Measurements from ENCODE around the gene AAK1.
"Not testable (repeated sequence)": the region's sequence is repeated elsewhere in the genome, so short reads cannot be mapped to it uniquely, and the experiment has no call there.

Gene AAK1

DNA sequence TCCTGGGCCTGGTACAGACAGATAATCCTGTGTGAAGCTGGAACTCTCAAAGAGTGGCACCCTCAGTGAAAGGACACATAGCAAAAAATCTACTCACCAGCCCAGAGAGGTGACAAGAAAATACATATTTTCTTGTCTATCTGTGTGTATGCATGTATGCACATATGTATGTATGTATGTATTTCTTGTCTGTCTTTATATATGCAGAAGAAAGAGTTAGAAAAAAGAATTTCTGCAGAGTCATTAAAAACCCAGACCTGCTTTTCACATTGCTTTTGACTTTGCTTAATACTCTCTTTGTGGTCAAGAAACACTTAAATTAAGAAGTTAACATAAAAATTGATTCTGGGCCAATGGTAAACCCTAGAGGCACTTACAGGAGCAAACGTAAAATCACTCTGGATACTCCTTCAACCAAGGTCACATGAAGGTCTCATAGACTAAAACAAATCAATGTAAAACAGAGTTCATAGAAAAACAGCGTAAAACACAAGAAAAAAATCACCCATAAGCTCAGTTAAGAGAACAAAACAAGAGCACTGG, 16.5 kb upstream of the AAK1 start:
- DNase-seq (ENCODE audit: low read depth in 2 of 2) = no peak

DNA sequence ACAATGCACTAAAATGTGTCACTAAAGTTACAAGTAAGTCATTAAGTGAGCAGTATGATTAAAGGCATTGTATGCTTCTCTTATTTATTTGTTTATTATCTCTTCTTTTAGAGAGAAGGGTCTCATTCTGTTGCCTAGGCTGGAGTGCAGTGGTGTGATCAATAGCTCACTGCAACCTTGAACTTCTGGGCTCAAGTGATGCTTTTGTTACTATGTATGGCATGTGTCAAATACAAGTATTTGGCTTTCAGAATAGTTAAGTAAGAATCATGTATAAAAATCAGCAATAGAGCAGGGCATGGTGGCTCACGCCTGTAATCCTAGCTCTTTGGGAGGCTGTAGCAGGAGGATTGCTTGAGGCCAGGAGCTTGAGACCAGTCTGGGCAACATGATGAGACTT, 15.8 kb upstream of the AAK1 start:
- no peak for DNase-seq (ENCODE audit: low read depth in 2 of 2)

DNA sequence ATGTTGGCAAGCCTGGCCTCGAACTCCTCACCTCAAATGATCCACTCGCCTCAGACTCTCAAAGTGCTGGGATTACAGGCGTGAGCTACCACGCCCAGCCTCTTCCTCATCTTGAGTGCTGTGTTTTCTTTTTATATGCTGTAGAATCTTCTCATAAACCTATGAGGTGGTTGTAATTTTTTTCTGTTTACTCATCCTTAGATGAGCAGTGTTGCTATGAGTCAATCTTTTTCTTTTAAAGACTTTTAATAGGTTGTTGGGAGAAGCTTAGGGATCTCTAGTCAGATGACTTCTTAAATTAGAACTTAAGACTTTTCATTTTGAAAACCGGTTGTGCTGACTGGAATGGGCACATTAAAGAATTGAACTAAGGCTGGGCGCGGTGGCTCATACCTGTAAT, 8.7 kb upstream of the AAK1 start:
- DNase-seq (ENCODE audit: low read depth in 2 of 2) = no peak

DNA sequence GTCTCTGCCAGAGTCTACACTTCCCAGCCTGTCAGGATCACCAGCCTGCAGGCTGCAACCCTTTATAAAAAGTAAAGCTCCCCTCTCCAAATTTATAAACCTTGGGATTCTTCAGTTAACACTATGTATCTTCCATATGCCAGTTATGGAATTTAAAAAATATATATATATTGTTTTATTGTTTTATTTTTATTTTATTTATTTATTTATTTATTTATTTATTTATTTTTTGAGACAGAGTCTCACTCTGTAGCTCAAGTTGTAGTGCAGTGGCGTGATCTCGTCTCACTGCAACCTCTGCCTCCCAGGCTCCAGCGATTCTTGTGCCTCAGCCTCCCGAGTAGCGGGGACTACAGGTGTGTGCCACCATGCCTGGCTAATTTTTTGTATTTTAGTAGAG, 3.7 kb upstream of the AAK1 start:
- not testable (repeated sequence) for DNase-seq (ENCODE audit: low read depth in 2 of 2)

DNA sequence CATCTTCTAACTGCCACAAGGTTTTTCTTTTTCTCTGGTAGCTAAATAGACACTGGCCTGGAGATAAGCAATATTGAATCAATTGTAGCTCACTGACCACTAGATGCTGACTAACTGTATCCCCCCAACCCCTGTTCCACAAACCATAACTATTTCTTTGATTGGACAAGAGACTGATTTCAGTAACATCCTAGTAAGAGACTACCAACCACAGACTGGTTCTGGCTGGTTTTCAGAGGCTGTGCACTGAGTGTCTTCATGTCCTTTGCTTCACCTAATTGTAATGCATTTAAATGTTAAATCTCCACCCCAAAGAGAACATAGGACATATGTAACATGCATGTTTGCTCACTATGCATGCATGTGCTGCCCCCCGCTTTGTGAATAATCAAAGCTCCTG, 3.2 kb upstream of the AAK1 start:
- no peak for DNase-seq (ENCODE audit: low read depth in 2 of 2)

DNA sequence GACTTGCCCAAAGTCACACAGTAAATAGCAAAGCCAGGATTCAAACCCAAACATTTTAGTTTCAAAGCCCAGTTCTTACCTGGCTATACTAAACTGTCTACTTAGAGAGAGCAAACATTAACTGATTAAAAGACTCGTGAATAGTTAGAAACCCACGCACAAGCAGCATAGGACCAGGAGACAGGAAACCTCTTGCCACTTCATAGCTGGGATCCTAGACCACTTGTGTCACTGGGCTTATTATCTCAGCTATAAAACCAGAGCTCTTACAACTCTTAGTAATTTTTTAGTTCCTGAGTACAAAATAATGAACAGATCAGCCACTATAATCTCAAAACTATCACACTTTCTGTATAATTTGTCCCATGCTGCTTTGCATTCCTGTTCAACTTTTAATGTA, 2.4 kb upstream of the AAK1 start:
- DNase-seq (ENCODE audit: low read depth in 2 of 2) = no peak

DNA sequence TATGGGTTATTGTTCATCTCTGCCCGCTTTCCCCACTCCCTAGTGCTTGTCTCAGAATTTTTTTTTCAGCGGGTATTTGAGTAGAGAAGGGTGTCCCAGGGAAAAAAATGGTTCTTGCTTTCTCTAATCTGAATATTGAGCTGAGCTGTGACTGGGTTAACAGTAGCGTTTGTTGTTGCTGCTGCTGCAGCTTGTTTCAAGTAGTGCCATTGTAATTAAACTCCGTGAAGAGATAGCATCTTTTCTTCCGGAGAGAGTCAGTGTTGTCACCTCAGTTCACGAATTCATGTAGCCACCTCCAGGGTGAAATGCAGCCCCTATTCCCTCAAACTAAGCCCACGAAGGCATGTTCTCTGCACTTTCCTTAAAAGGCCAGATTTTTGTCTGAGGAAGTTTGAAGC, 1.5 kb upstream of the AAK1 start:
- no peak for DNase-seq (ENCODE audit: low read depth in 2 of 2)

DNA sequence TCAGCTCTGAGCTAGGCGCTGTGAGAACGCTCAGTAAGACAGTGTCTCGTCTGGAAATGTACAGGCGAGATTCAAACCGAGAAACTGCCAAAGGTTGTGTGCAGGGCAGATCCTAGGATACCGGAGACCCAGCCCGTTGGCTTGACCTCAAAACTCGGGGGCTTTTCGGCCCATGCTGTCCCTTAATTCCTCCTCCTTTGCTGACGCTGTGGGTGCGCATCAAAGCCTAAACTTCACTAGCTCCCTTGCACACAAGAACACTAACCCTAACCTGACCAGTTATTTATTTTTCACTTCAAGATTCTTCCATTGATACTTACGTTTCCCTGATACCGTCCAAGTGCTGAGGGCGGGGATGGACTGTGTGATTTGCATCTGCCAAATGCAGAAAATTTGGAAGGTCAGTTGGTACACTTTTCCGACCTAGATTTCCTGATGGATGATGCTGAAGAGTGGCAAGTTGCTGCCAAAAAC, 1.0 kb upstream of the AAK1 start:
- DNase-seq (ENCODE audit: low read depth in 2 of 2) = no peak

DNA sequence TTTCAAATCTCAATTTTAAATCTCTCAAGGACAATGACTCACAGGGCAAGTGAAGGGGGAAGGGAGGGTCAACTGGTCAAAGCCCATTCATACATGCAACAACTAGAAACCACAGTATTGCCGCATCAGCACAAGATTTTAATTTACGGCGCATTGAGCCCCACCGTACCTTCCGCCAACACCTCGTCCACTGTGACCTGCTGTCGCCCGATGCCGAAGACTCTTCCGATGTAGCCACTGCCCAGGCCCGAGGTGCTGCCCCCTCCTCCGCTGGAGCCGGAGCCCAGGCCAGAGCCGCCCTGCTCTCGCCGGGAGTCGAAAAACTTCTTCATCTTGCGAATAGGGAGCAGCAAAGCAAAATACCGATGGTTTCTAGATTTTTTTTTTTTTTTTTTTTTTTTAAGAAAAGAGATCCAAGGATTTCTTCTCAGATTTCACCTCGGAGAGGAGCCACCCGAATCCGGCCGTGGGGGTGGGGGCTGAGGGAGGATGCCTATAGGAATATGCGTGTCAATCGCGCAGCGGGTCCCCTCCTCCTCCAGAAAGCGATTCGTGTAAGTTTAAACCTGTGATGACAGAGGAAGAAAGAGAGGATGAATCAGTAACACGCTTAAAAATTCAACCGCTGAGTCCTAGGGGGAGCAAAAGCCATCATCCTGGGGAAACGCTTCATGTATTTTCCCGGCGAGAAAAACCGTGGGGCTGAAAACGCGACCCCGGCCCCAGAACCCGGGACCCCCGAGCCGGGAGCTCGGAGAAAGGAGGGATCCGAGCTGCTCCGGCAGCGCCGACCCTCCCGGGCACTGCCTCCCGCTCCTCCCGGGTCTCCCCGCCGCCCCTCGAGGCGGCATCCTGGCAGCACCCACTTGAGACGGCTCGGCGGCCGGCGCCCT, 584 bp downstream of the AAK1 start:
- DNase-seq (ENCODE audit: low read depth in 2 of 2) = no peak

DNA sequence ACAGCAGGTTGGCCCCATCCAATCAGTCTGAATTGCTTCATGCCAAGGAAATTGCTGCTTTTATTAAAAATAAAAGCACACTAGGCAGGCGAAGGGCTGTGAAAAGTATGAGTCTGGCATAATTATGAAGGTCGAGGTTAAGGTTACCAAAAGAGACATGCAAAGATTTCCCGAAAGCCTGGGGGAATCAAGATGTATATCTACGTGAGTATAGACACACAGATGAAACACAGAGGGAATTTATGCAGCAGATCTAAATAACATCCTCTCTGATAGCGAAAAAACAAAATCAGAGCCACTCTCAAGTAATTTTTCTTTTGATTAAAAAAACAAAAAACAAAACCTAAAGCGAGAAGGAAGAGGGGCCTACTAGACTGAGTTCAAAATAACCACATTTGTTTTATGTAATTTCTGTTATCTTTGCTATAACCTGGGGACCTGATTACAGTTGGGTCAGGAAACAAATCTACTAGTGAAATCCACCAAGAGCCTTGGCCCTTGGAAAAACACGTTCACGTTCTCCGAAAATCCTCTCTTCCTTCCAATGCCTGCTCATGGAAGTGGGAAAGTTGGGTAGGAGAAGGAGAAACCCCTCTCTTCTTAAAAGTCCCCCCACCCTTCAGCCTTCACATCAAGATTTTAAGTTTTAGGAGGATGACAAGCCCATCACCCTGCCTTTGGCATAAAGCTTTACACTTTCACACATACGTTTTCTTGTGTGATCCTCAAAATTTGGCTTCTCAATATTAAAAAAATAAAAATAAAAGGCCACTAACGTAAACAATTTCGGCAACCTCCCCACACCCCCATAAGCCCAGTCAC, 1.4 kb downstream of the AAK1 start:
- DNase-seq (ENCODE audit: low read depth in 2 of 2) = no peak

DNA sequence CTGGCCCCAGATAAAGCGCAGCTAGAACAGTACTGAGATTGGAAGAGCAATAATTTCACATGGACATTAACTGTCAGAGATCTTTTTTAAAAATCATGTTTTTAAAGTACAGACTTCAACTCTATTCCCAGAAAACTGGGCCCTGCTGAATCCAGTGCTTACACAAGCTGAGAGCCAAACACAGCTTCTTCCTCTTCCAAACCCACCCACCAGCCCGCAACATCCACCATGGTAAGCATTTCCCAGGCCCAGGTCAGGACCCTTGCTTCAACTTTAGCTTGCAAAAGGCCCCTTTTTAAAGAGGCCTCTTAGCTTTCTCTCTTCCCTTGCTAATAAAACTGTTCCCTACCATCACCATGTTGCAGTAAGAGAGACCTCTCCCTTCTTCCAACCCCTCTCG, 2.1 kb downstream of the AAK1 start:
- no peak for DNase-seq (ENCODE audit: low read depth in 2 of 2)

DNA sequence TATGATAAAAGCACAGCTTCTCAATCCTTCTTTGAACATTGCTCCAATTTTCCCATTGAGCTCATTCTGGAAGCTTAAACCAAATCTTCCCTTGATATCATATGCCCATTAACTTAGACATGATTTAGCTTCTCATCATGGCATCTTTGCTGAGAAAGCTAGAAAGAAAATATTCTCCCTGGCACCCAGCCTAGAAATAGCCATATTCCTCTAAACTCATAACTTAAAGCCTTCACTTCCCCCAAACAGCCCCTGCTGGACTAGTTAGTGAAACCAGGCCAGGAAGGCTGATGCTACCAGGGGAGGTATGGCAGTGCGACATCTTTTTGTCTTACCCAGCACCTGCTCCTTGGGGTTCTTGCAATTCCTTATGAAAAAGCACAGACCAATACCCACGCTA, 4.3 kb downstream of the AAK1 start:
- DNase-seq (ENCODE audit: low read depth in 2 of 2) = no peak

DNA sequence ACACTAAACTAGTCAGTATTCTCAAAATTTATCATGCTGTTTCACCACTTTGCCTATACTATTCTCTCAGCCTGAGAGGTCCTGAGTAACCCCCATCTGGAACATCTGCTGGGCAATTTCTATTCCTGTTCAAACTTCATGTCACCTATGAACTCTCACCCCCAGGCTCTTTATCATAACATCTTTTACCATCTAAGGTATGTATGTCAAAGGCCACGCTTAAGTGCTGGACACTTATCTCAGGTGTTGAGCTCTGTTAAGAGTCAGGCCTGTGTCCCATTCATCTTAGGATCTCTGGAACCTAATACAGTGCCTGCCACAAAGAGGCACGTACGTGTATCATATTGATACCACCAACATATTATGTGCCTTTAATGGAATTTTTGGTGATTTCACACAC, 4.9 kb downstream of the AAK1 start:
- no peak for DNase-seq (ENCODE audit: low read depth in 2 of 2)

DNA sequence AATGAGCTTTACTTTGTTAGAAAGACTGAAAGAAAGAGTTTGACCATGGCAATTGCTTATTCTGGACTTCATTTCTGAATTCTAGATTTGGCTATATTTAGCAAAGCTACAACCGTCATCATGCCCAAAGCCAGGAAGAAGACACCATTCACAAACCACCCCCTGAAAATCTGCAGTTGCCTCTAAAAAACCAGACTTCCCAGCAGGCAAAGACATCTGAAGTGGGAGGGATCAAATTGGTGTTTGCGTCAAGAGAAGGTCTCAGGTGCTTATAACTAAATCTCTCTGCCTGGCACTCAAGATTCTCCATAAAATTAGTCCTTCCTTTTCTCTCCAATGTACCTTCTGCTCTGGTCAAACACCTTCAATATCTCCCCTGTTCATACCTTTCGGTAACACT, 5.6 kb downstream of the AAK1 start:
- DNase-seq (ENCODE audit: low read depth in 2 of 2) = no peak

DNA sequence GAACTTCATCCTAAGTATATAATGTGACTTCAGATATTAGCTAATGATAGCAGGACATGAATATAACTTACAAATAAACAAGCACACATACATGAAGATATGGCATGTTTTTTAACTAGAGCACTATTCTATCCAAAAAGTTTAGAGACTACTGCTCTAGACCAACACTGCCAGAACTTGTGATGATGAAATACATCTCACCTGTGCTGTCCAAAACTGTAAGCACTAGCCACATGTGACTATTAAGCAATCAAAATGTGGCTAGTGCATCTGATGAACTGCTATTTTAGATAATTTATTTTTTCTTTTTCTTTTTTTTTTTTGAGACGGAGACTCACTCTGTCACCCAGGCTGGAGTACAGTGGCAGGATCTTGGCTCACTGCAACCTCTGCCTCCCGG, 7.1 kb downstream of the AAK1 start:
- DNase-seq (ENCODE audit: low read depth in 2 of 2) = no peak

DNA sequence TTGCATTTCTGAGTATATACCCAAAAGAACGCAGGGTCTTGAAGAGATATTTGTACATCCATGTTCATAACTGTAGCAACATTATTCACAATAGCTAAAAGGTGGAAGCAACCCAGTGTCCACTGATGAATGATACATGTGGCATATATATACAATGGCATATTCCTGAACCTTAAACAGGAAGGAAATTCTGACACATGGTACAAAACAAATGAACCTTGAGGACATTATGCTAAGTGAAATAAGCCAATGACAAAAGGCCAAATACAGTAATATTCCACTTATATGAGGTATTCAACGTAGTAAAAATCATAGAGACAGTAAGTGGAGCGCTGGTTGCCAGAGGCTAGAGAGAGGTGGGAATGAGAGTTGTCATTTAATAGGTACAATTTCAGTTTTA, 8.1 kb downstream of the AAK1 start:
- DNase-seq (ENCODE audit: low read depth in 2 of 2) = no peak

DNA sequence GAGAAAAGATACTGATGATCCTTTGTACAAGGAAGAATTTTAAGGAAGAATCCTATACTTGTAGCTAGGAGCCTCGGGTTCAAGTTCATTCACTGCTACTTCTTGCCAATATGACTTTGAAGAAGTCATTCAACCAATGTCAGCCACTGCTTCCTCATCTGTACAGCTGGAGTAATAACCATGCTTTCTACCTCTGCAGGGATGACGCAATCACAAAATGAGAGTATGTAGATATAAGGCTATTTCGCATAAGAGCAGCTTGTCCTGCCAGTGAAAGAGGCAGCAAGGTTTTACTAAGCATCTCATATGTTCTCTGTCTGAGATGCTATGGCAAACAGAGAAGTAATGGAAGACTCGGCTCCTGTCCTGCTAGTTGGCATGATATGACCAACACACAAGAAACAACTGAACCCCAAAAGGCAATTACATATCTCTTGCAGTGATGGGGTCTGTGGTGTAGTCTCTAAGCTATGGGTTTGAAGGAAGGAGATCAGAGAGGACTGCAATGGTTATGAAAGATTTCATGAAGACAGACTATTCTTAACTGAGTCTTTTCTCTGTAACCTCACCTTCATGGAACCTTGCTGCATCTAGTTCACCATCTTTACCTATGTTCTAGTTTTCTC, 9.2 kb downstream of the AAK1 start:
- DNase-seq (ENCODE audit: low read depth in 2 of 2) = no peak

DNA sequence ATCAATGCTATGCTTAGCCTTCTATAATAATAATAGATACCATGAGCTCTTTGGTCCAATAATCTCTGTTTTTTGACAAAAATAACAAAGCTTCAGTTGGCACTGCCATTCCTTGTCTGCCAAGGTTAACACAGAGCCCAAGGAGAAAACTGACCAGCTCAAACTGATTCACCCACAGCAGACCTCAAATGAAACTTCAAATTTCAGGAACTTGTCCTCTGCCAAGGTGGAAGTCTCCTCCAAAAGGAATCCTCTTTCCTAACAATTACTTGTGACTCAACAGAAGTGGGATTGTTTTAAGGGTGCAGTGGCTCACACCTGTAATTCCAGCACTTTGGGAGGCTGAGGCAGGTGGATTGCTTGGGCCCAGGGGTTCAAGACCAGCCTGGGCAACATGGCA, 12.1 kb downstream of the AAK1 start:
- DNase-seq (ENCODE audit: low read depth in 2 of 2) = no peak

DNA sequence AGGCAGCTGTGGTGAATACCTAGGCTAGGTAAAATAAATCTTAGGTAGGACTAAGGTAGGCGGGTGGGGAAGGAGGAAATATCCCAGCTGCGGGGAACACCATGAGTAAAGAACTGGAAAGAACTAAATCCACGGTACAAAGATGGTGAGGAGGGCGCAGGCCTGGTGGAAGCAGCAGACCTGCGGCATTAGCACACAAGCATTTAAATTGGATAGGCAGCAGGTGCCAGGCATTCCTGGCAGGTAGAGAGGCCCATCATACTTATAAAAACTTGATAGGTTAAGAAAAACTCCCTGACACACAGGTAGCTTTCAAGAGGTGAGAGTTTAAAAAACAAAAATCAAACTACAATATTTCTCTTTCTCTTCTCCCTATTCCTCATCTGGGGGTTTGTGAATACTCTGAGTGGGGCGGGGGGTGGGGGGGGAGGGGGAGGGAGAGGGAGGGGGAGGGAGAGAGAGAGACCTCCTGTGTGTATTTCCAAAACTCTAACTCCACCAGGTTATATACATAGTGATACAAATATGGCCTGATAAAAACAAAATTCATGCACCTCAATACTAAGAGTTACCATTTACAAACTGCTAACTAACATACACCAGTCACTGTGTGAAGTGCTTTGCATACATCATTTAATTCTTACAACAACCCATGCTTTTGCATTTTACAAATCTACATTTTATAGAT, 13.5 kb downstream of the AAK1 start:
- no peak for DNase-seq (ENCODE audit: low read depth in 2 of 2)

DNA sequence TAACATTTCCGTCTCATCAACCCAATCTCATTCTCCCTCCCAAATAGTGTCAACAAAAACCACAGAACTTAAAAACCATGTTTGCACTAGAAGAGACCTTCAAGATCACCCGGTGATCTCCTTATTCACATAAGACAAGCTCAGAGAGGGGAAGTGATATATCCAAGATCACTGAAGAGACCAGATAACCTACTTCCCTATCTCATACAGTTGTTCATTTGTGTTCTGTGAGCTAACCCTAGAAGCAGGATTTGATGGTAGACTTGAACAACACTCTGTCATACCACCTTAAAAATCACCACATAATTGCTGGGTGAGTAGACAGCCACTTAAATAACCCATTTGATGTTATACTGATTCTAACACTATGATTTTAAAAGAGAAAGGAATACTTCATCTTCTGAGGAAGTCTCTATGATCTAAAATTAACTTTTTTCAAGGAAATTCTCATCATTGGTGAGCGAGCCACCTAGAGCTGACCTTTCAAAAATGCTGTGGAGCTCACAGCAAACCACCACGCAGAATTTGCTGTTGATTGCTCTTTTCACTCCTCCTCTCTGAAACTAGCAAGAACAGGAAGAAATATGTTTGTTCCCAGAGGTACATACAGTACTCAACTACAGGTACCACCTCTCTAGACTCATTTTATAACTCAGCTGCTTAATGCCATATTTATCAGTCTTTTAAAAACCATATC, 15.1 kb downstream of the AAK1 start:
- no peak for DNase-seq (ENCODE audit: low read depth in 2 of 2)

All from stimulated activated CD8-positive, alpha-beta memory T cell treated with anti-CD3 and anti-CD28 coated beads, Interleukin-7, amount 100 ng/mL, for 1 hour (primary cell).